Measurements from ENCODE around the gene BRINP2.

- no peak for TF ChIP-seq CTCF (IDR thresholded peaks at IDR 0.05; ENCODE audit: low read length)
- TF ChIP-seq EZH2 (IDR thresholded peaks at IDR 0.05; ENCODE audit: borderline replicate concordance, low read length) = no peak
These were observed 78.5 kb downstream of the BRINP2 start for GRCh38 chr1:177249231-177249630.
